VCaP (cell line): Measurements from ENCODE around the gene TRIM26.

ENCODE experiments used
- H3K27ac ChIP-seq: fragments of 450-650 bp; 2 replicates; pipeline ENCODE4 v1.5.1; 2017
- CTCF ChIP-seq: fragments of 450-650 bp; conservative IDR thresholded peaks from 2 replicates; pipeline ENCODE4 v1.5.1; 2017; ENCODE audit warnings: mild to moderate bottlenecking, moderate library complexity

The TRIM26 gene

GRCh38 chr6:30154061-30154460, 59.1 kb downstream of the TRIM26 start:
- no peak for TF ChIP-seq CTCF
- no peak overlapping the region for H3K27ac ChIP-seq

GRCh38 chr6:30152910-30153610, 60.1 kb downstream of the TRIM26 start:
- no peak for TF ChIP-seq CTCF
- no peak overlapping the region for H3K27ac ChIP-seq

DNA sequence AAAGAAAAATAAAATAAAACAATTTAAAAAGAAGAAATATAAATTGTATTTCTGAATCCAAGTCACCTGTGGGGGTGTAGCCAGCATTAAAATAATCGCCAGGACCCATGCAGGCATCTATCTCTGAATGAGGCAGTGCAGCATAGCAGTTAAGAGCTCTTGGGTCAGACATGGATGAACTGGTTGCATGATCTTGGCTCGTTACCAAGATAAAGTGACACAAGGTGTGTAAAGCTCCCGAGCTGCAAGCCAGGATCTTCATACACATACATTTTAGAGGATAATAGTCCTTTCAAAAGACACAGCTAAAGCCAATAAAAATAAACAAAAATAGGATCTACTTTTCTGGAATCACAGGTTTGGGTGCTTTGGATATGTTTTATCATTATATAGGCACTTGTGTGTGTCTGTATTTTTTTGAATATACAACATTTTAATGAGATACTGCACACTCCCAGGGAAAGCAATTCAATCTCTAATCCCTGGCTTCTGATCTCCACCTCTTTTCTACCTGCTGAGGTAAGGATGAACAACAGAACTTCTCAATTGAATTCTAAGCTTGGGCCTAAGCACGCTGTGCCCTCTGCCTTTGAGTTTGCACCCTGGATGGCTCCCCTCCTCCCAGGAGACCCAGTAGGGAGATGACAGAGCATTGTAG, 61.1 kb downstream of the TRIM26 start:
- H3K27ac ChIP-seq: no peak overlapping the region

GRCh38 chr6:30151580-30151979, 61.6 kb downstream of the TRIM26 start:
- no peak overlapping the region for H3K27ac ChIP-seq
- TF ChIP-seq CTCF: no peak

More for the DNA sequence above, 61.1 kb downstream of the TRIM26 start:
- TF ChIP-seq CTCF: no peak

DNA sequence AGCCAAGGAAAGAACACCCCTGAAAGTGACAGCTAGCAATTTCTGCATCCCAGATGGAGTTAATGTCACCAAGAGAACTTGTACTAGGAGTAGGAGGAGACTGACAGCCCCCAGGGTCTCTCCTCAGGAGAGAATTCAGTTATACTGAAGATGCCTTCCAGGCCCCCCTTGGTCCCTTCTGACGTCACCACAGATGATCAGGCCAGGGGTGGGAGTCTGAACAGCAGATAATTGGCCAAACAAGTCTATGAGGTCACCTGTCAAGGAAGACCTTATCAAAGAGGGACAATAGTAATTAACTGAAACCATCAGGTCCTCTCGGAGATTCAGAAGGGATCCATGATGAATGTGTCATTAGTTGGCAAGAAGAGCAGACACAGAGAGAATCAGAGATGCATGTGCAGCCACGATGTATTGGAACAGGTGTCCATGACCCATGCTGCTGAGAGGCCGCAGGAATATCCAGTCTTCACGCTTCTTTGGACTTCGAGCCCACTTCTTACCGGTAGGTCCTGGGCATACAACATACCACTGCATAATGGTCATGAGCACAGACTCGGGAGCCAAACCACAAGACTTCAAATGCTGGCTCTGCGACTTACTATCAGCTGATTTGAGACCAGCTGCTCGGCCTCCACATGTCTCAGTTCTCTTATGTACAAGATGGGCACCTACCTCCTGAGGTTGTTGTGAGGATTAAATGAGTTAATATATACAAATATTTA, 62.4 kb downstream of the TRIM26 start:
- no peak for TF ChIP-seq CTCF
- no peak overlapping the region for H3K27ac ChIP-seq

DNA sequence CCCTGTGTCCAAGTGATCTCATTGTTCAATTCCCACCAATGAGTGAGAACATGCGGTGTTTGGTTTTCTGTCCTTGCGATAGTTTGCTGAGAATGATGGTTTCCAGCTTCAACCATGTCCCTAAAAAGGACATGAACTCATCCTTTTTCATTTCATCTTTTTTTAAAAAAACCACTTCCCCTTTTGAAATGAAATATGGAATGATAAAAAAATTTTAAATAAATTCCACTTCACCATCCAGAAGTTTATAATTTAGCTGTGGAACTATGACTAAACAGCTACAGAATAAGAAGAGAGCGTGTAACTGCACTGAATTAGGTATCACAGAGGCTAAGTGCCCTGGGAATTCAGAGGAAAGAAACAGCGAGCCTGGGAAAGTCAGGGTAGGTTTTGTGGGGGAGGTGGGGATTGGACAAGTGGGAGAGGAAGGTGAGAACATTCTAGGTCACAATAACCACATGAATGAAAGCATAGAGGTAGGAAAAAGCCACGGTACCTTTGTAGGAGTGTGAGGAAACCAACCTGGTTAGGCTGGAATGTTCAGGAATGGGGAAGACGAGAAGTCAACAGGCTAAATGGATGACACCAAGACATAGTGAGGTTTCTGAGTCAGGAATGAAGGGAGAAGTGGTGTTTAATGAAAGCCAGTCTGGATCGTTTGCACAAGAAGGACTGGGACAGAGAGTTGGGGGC, 63.2 kb downstream of the TRIM26 start:
- no peak overlapping the region for H3K27ac ChIP-seq
- no peak for TF ChIP-seq CTCF

DNA sequence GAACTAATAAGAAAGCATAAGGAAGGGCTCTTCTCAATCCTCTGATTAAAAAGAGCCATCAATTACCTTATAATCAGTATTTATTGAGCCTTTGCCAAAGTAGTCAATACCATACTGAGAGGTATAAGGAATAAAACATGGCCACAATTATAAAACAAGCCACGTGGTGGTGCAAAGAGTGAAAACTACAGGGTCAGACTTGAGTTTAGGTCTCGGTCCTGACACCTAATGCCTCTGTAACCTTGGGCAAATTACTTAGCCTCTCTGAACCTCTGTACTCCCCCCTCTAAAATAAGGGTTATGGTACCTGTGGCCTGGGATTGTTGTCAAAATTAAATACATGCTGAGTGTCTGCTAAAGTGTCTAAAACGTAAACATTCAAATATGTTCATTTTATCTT, 64.0 kb downstream of the TRIM26 start:
- no peak for TF ChIP-seq CTCF

More for the DNA sequence above, 64.0 kb downstream of the TRIM26 start:
- H3K27ac ChIP-seq: no peak overlapping the region
